Ectodermal cell (in vitro differentiated cells): ENCODE measurements around the gene HAT1.
"Not testable (repeated sequence)": the region's sequence is repeated elsewhere in the genome, so short reads cannot be mapped to it uniquely, and the experiment has no call there.

ENCODE experiments used
- H3K27ac ChIP-seq: 2 replicates; pipeline ENCODE4 v1.7.0; 2013; ENCODE audit warnings: mild to moderate bottlenecking, low read depth, low read length; ENCODE audit not compliant: insufficient read depth, poor library complexity, severe bottlenecking
- H3K27me3 ChIP-seq: 2 replicates; pipeline ENCODE4 v1.7.0; 2013; ENCODE audit warnings: mild to moderate bottlenecking, low read length; ENCODE audit not compliant: insufficient read depth, control insufficient read depth, poor library complexity, severe bottlenecking
- H3K36me3 ChIP-seq: one replicate; pipeline ENCODE4 v1.7.0; 2013; ENCODE audit warnings: low read length; ENCODE audit not compliant: control insufficient read depth, insufficient read depth
- H3K4me1 ChIP-seq: one replicate; pipeline ENCODE4 v1.7.0; 2013; ENCODE audit warnings: low read length; ENCODE audit not compliant: control insufficient read depth, insufficient read depth
- H3K4me3 ChIP-seq: 2 replicates; pipeline ENCODE4 v1.7.0; 2013; ENCODE audit warnings: low read depth, low read length, control low read depth; ENCODE audit not compliant: insufficient read depth
- H3K9me3 ChIP-seq: 2 replicates; pipeline ENCODE4 v1.7.0; 2013; ENCODE audit warnings: mild to moderate bottlenecking, low read length, moderate library complexity; ENCODE audit not compliant: control insufficient read depth
- WGBS, 2 experiments: methylation state at CpG; one replicate each; pipeline ENCODE4 v1.1.7; 2013; ENCODE audit warnings: missing lambda C conversion rate in 2 of 2; 5-methylcytosine and 5-hydroxymethylcytosine counted together

Gene HAT1

DNA sequence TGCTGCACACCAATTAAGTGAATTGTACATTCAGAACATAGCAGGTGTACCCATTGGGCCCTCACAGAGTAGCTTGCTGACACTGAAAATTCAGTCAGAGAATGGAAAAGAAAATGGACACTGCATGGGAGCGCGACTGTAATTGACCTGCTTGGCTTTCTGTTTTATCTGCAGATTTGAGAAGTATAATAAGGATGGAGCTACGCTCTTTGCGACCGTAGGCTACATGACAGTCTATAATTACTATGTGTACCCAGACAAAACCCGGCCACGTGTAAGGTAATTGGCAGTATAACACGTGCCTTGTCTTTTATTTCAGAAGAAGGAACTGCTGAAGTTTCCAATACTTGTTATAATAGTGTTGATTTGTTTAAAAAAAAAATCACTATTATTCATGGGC is 44.0 kb downstream of the HAT1 start:
- no peak overlapping the region for H3K4me3 ChIP-seq
- H3K27me3 ChIP-seq, result no peaks in the 10 kb centered on the region
- H3K27ac ChIP-seq, result no peak overlapping the region
- H3K36me3 ChIP-seq, result peaks cover 8% of the 10 kb centered on the region
- no peaks in the 10 kb centered on the region for H3K9me3 ChIP-seq
- no peaks in the 10 kb centered on the region for H3K4me1 ChIP-seq
- WGBS, 2 experiments, result 87 to 94% methylated on average over 7 to 8 of the region's 8 CpGs

DNA sequence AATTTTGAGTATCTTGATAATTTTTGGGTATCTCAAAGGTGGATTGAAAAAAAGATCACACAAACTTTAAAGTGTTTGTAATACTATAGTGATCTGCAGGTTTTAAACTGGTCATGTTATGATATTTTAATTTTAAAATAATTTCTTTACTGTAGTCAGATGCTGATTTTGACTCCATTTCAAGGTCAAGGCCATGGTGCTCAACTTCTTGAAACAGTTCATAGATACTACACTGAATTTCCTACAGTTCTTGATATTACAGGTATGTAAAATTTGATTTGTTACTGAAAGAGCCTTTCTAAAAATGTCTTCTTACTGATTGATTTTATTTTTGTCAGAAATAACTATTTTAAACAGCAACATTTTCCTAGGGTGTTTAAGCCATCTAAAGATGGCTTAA is 44.4 kb downstream of the HAT1 start:
- no peaks in the 10 kb centered on the region for H3K4me1 ChIP-seq
- H3K36me3 ChIP-seq, result peaks cover 8% of the 10 kb centered on the region
- H3K9me3 ChIP-seq, result no peaks in the 10 kb centered on the region
- H3K4me3 ChIP-seq, result no peak overlapping the region
- no peaks in the 10 kb centered on the region for H3K27me3 ChIP-seq
- no peak overlapping the region for H3K27ac ChIP-seq

DNA sequence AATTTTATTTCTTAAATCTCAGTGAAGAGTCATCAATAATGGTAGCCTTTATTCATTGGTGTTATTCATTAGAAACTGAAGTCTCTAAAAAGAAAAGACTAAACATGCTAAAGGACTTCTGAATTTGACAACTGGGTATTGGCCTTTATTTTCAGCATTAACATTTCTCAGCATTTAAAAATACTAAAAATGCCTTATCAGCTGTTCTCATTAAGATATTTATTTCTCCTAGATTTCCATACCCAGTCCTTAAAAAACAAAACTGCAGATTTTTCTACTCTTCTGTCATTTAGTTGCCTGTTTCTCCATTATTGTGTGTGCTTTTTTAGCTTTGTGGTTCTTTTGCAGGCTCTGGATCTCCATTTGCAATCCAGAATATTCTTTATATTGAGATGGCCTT is 46.2 kb downstream of the HAT1 start:
- H3K27me3 ChIP-seq, result no peaks in the 10 kb centered on the region
- no peak overlapping the region for H3K4me3 ChIP-seq
- H3K36me3 ChIP-seq, result peaks cover 8% of the 10 kb centered on the region
- H3K27ac ChIP-seq, result no peak overlapping the region
- no peaks in the 10 kb centered on the region for H3K9me3 ChIP-seq
- no peaks in the 10 kb centered on the region for H3K4me1 ChIP-seq

DNA sequence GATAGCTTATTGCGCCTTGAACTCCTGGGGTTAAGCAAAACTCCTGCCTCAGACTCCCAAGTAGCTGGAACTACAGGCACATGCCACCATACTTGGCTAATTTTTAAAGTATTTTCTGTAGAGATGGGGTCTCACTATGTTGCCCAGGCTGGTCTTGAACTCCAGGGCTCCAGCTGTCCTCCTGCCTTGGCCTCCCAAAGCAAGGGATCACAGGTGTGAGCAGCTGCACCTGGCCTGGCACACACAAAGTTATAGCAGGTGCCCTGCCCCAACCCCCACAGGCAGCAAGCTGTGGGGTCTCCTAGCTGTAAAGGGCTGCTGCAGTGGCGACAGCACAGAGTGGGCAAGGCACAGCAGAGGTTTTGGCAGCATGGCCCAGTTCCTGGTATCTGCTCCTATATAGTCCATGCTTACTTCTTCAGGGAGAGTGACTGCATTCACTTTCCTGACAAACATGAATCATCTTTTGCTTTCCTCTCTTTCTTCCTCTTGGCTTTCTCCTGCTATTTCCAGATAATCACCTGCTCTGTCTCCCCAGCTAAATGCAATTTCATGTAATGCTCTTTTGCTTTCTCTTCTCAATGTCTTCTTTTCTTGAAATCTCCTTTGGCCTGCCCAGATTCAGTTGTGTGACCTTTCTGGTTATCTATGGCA is 50.2 kb downstream of the HAT1 start:
- WGBS, 2 experiments, result 94 to 97% methylated on average over 2 of the region's 2 CpGs
- peaks cover 5% of the 10 kb centered on the region for H3K36me3 ChIP-seq
- no peaks in the 10 kb centered on the region for H3K9me3 ChIP-seq
- no peaks in the 10 kb centered on the region for H3K27me3 ChIP-seq
- no peak overlapping the region for H3K27ac ChIP-seq
- no peak overlapping the region for H3K4me3 ChIP-seq
- no peaks in the 10 kb centered on the region for H3K4me1 ChIP-seq

DNA sequence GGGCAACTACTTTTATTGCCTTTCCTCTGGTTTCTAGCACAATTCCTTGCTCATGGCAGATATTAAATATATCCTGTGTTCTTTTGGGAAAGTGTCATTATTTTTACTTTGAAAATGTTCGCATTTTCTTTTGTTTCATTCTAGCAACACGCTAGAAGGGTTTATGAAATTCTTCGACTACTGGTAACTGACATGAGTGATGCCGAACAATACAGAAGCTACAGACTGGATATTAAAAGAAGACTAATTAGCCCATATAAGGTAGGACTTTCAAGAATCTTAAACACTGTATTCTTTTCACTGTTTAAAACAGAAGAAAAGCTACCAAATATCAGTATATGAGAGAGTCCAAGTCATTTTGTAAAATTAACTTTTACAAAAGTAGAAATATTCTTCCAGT is 56.8 kb downstream of the HAT1 start:
- Histone ChIP-seq H3K27ac (no peak overlapping the region), H3K27me3 (no peaks in the 10 kb centered on the region), H3K4me3 (no peak overlapping the region), H3K9me3 (no peaks in the 10 kb centered on the region), H3K4me1 (no peaks in the 10 kb centered on the region), H3K36me3 (peaks cover 14% of the 10 kb centered on the region)
- 96 to 98% methylated on average over 4 of the region's 4 CpGs for WGBS, 2 experiments

DNA sequence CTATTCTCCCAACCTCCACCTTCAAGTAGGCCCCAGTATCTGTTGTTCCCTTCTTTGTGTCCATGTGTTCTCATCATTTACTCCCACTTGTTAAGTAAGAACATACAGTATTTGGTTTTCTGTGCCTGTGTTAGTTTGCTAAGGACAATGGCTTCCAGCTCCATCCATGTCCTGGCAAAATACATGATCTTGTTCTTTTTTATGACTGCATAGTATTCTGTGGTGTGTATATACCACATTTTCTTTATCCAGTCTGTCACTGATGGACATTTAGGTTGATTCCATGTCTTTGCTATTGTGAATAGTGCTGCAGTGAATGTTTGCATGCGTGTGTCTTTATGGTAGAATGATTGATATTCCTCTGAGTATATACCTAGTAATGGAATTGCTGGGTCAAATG is 61.7 kb downstream of the HAT1 start:
- H3K9me3 ChIP-seq, H3K27me3 ChIP-seq, H3K4me1 ChIP-seq, H3K4me3 ChIP-seq, H3K27ac ChIP-seq, H3K36me3 ChIP-seq: not testable (repeated sequence)
- WGBS, 2 experiments, result 95 to 100% methylated on average over 1 of the region's 1 CpG

DNA sequence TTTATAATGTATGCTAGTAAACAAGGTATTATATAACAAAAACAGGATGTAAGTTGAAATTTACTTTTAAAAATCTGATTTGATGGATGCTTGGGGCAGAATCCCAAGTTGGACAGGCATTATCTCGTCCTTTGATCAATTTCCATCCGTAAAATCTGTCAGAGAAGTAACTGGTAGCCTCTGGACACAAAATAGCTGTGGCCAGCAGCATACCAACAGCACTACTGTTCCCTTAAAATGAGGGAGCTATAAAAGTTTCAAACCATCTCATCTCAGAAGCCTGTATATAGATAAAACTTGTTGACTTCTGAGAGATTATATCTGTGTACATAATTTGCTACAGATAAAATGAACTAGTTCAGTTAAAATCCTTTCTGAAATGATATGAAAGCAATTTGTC is 62.8 kb downstream of the HAT1 start:
- H3K27ac ChIP-seq, result no peak overlapping the region
- H3K27me3 ChIP-seq, result no peaks in the 10 kb centered on the region
- 91 to 95% methylated on average over 2 of the region's 2 CpGs for WGBS, 2 experiments
- no peak overlapping the region for H3K4me3 ChIP-seq
- no peaks in the 10 kb centered on the region for H3K4me1 ChIP-seq
- no peaks in the 10 kb centered on the region for H3K9me3 ChIP-seq
- peaks cover under 1% of the 10 kb centered on the region for H3K36me3 ChIP-seq

DNA sequence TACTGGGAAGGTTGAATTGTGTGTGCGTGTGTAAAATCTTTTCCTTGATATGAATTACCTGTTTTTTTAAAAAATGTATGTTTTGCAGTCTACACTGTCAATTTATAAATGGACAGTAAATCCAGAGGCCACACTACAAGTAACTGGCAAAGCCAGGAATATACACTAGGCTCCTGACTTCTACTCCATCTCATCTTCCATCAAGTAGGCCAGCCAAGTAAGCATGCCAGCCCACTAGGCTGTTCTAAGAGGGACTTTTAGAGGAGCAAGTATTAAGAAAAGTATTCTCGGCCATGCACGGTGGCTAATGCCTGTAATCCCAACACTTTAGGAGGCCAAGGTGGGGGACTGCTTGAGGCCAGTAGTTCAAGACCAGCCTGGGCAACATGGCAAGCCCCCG is 64.5 kb downstream of the HAT1 start:
- H3K4me1 ChIP-seq, result no peaks in the 10 kb centered on the region
- H3K27ac ChIP-seq, result no peak overlapping the region
- H3K27me3 ChIP-seq, result no peaks in the 10 kb centered on the region
- H3K9me3 ChIP-seq, result no peaks in the 10 kb centered on the region
- WGBS, 2 experiments, result 90 to 91% methylated on average over 3 of the region's 4 CpGs
- H3K4me3 ChIP-seq, result no peak overlapping the region
- no peaks in the 10 kb centered on the region for H3K36me3 ChIP-seq

DNA sequence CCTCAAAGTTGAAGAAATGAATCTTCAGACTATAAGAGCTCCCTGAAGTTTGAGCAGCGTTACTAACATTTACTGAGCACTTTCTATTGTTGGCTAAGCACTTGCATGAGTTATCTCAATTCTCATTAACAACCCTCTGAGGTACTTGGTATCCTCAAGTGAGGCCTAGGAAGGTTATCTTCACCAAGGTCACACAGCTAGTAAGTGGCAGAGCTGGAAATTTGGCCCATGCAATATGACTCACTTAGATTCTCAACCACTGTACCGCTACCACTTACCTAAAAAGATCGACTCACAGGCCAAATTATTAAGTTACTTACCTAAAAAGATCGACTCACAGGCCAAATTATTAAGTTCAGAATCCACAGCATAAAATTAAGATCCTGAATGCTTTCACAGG is 68.8 kb downstream of the HAT1 start:
- Histone ChIP-seq H3K36me3 (no peaks in the 10 kb centered on the region), H3K27ac (no peak overlapping the region), H3K27me3 (no peaks in the 10 kb centered on the region), H3K9me3 (no peaks in the 10 kb centered on the region), H3K4me1 (no peaks in the 10 kb centered on the region), H3K4me3 (no peak overlapping the region)
- 92 to 99% methylated on average over 4 of the region's 4 CpGs for WGBS, 2 experiments

DNA sequence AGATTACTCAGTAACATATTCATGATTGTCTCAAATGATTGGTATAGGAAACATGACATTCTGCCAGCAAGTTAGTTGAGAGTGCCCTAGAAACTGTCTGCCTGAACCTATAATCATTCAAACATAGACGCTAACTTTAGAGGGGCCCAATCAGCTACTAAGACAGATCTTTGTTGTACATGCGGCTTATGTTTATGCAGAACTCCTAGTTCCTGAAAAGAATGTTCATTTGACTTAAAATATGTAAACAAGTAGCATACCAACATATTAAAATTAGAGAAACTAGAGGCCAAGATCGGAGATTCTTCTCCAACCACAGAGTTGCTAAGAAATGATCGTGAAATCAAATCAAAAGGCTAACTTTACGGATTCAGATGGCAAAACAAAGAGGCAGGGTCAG is 73.3 kb downstream of the HAT1 start:
- 92 to 98% methylated on average over 5 of the region's 5 CpGs for WGBS, 2 experiments
- no peak overlapping the region for H3K27ac ChIP-seq

DNA sequence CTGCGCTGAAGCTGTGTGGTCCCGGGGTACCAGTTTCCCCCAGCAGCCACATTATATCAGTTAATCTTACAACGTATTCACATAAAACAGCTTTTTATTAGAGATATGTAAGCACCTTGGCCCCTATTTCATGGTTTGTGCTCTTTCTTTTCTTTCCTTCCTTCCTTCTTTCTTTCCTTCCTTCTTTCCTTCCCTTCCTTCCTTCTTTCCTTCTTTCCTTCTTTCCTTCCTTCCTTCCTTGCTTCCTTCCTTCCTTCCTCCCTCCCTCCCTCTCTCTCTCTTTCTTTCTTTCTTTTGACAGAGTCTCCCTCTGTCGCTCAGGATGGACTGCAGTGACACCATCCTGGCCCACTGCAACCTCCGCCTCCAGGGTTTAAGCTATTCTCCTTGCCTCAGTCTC is 73.8 kb downstream of the HAT1 start:
- Histone ChIP-seq H3K9me3 (no peaks in the 10 kb centered on the region), H3K36me3 (no peaks in the 10 kb centered on the region), H3K27me3 (peaks cover 20% of the 10 kb centered on the region), H3K4me1 (peaks cover 3% of the 10 kb centered on the region), H3K4me3 (no peak overlapping the region), H3K27ac (no peak overlapping the region)
- 90% methylated on average over 5 of the region's 5 CpGs for WGBS, 2 experiments

More for the DNA sequence above, 73.3 kb downstream of the HAT1 start:
- Histone ChIP-seq H3K27me3 (peaks cover 20% of the 10 kb centered on the region), H3K4me3 (no peak overlapping the region), H3K4me1 (peaks cover 3% of the 10 kb centered on the region), H3K9me3 (no peaks in the 10 kb centered on the region), H3K36me3 (no peaks in the 10 kb centered on the region)
